Loucy (cell line): ENCODE measurements around the gene CLDN9.

Experiments
- H2AFZ ChIP-seq: fragments of 200-600 bp; sonication (generic); 2 replicates; pipeline ENCODE4 v1.6.0; 2016; ENCODE audit warnings: antibody characterized with exemption, mild to moderate bottlenecking, low read length, moderate library complexity
- H3F3A ChIP-seq: fragments of 200-600 bp; 2 replicates; pipeline ENCODE4 v1.6.0; 2016; ENCODE audit warnings: antibody characterized with exemption, low read depth, mild to moderate bottlenecking
- H3K27me3 ChIP-seq: fragments of 200-600 bp; sonication (generic); 2 replicates; pipeline ENCODE4 v1.6.1; 2014; ENCODE audit warnings: low read length, mild to moderate bottlenecking; ENCODE audit not compliant: insufficient read depth, poor library complexity, severe bottlenecking
- H3K36me3 ChIP-seq: fragments of 200-600 bp; sonication (generic); 2 replicates; pipeline ENCODE4 v1.6.1; 2016; ENCODE audit warnings: low read length; ENCODE audit not compliant: insufficient read depth
- H3K4me1 ChIP-seq: fragments of 200-600 bp; sonication (generic); 2 replicates; pipeline ENCODE4 v1.5.1; 2014; ENCODE audit warnings: low read length, mild to moderate bottlenecking; ENCODE audit not compliant: insufficient read depth, poor library complexity, severe bottlenecking
- H3K4me2 ChIP-seq: fragments of 200-600 bp; sonication (generic); 2 replicates; pipeline ENCODE4 v1.6.0; 2014; ENCODE audit warnings: antibody characterized with exemption, low read length, low read depth, mild to moderate bottlenecking; ENCODE audit not compliant: poor library complexity, severe bottlenecking
- H3K4me3 ChIP-seq: fragments of 200-600 bp; sonication (generic); 2 replicates; pipeline ENCODE4 v1.5.1; 2014; ENCODE audit warnings: low read length, mild to moderate bottlenecking, mixed read lengths; ENCODE audit not compliant: poor library complexity, severe bottlenecking
- H3K79me2 ChIP-seq: fragments of 200-600 bp; sonication (generic); 2 replicates; pipeline ENCODE4 v1.6.1; 2014; ENCODE audit warnings: low read length; ENCODE audit not compliant: insufficient read depth
- H3K9ac ChIP-seq: fragments of 200-600 bp; sonication (generic); 2 replicates; pipeline ENCODE4 v1.6.0; 2014; ENCODE audit warnings: mild to moderate bottlenecking, low read depth, low read length, moderate library complexity; ENCODE audit not compliant: poor library complexity, severe bottlenecking
- H3K9me2 ChIP-seq: fragments of 200-600 bp; sonication (generic); replicated peaks from 2 replicates; pipeline ENCODE4 v1.6.1; 2016; ENCODE audit warnings: low read depth, low read length, mixed read lengths
- H3K9me3 ChIP-seq: fragments of 200-600 bp; sonication (generic); 2 replicates; pipeline ENCODE4 v1.6.1; 2014; ENCODE audit warnings: mild to moderate bottlenecking, antibody characterized with exemption, low read length, low read depth; ENCODE audit not compliant: insufficient read depth
- H4K20me1 ChIP-seq: fragments of 200-600 bp; sonication (generic); 2 replicates; pipeline ENCODE4 v1.6.0; 2014; ENCODE audit warnings: antibody characterized with exemption, low read length, mild to moderate bottlenecking; ENCODE audit not compliant: insufficient read depth, poor library complexity, severe bottlenecking
- EZH2phosphoT487 ChIP-seq: fragments of 200-600 bp; IDR thresholded peaks from 2 replicates; pipeline ENCODE4 v1.6.1; 2018; ENCODE audit warnings: antibody characterized with exemption, mild to moderate bottlenecking, moderate library complexity, borderline replicate concordance
- TF ChIP-seq, protein P1 (sequence below): fragments of 200-600 bp; sonication (generic); conservative IDR thresholded peaks from 2 replicates; pipeline ENCODE4 v1.5.1; 2014; ENCODE audit warnings: mild to moderate bottlenecking, antibody characterized with exemption, low read length

The CLDN9 gene

DNA sequence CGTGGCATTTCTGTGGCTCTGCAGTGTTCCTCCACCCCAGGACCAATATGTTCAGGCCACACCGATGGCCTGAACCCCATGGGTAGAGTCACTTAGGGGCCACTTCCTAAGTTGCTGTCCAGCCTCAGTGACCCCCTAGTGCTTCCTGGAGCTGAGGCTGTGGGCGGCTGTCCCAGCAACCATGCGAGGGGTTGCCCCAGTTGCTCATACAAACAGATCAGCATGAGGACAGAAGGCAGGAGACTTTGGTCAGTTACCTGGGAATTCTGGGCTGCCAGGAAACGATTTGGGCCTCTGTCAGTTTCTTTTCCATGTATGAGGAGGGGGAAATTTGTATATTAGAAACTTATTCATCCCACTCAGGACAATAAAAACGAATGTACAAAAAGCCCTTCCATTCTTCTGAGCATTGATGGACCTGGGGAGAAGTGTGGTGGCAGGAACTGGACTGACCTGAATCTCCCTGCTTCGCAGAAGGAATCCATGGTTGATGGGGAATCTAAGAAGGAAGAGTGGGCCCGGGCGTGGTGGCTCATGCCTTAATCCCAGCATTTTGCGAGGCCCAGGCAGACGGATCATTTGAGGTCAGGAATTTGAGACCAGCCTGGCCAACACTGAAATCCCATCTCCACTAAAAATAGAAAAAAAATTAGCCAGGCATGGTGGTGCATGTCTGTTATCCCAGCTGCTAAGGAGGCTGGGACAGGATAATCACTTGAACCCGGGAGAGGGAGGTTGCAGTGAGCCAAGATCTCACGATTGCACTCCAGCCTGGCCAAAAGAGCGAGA lies 47.8 kb downstream of the CLDN9 start:
- H3K4me1 ChIP-seq = peaks cover 17% of the 10 kb centered on the region
- TF ChIP-seq EZH2phosphoT487 = no peak
- TF ChIP-seq, protein P1, sequence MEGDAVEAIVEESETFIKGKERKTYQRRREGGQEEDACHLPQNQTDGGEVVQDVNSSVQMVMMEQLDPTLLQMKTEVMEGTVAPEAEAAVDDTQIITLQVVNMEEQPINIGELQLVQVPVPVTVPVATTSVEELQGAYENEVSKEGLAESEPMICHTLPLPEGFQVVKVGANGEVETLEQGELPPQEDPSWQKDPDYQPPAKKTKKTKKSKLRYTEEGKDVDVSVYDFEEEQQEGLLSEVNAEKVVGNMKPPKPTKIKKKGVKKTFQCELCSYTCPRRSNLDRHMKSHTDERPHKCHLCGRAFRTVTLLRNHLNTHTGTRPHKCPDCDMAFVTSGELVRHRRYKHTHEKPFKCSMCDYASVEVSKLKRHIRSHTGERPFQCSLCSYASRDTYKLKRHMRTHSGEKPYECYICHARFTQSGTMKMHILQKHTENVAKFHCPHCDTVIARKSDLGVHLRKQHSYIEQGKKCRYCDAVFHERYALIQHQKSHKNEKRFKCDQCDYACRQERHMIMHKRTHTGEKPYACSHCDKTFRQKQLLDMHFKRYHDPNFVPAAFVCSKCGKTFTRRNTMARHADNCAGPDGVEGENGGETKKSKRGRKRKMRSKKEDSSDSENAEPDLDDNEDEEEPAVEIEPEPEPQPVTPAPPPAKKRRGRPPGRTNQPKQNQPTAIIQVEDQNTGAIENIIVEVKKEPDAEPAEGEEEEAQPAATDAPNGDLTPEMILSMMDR = no peak
- H3K9me2 ChIP-seq = no peaks in the 10 kb centered on the region
- H3K79me2 ChIP-seq = peaks cover 31% of the 10 kb centered on the region
- H3K9me3 ChIP-seq = no peaks in the 10 kb centered on the region
- peak overlapping the region; percentile 88 for H3K9ac ChIP-seq
- H3K4me2 ChIP-seq = peak overlapping the region; percentile 88
- H3F3A ChIP-seq = no peaks in the 10 kb centered on the region
- no peak overlapping the region for H3K4me3 ChIP-seq
- H3K27me3 ChIP-seq = no peaks in the 10 kb centered on the region
- H3K36me3 ChIP-seq = no peaks in the 10 kb centered on the region
- no peak overlapping the region for H2AFZ ChIP-seq
- peaks cover 8% of the 10 kb centered on the region for H4K20me1 ChIP-seq

DNA sequence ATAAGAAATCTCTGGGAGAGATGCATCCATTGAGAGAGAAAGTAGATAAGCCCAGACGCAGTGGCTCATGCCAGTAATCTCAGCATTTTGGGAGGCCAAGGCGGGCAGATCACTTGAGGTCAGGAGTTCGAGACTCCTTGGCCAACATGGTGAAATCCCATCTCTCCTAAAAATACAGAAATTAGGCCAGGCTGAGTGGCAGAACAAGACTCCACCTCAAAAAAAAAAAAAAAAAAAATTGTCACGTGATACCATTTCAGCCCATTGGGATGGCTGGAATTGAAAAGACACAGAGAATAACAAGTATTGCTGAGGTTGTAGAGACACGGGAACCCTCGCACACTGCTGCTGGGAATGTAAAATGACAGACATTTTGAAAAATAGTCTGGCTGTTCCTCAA lies 49.8 kb downstream of the CLDN9 start:
- Histone ChIP-seq H3K27me3 (no peaks in the 10 kb centered on the region), H2AFZ (no peak overlapping the region), H3F3A (no peaks in the 10 kb centered on the region), H3K79me2 (peaks cover 46% of the 10 kb centered on the region), H3K4me2 (no peak overlapping the region), H3K36me3 (no peaks in the 10 kb centered on the region), H4K20me1 (peaks cover 24% of the 10 kb centered on the region), H3K9me2 (no peaks in the 10 kb centered on the region), H3K4me3 (no peak overlapping the region), H3K9ac (no peak overlapping the region), H3K9me3 (no peaks in the 10 kb centered on the region), H3K4me1 (peaks cover 14% of the 10 kb centered on the region)
- no peak for TF ChIP-seq EZH2phosphoT487
- TF ChIP-seq, protein P1 = no peak

DNA sequence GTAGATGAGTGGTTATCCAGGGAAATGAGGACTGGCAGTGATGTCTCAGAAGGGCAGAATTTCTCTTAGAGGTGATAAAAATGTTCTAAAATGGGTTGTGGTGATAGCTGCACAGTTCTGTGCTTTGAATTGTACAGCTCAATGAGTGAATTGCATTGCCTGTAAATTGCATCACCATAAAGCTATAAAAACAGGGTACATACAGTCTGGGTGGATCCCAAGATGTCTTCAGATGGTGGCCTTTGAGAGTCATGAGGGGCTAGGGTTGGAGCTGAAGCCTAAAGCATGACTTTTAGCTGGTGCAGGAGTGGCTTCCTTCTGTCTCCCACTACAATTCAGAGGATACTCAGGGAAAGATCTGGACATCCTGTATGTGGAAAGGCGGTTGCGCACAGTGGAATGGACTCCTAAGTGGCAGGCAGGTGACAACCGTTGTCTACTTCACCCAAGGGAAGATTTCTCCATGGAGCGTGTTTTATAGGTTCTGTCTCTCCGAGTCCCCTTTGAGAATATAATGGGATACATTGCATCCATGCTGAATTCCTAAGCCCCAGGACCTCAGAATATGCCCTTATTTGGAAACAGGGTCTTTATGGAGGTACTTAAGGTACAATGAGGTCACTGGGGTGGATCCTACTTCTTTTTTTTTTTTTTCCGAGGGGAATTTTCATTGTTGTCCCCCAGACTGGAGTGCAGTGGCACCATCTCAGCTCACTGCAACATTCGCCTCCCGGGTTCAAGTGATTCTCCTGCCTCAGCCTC lies 51.1 kb downstream of the CLDN9 start:
- H4K20me1 ChIP-seq = peaks cover 20% of the 10 kb centered on the region
- no peaks in the 10 kb centered on the region for H3K9me2 ChIP-seq
- TF ChIP-seq EZH2phosphoT487 = no peak
- TF ChIP-seq, protein P1 = no peak
- H3K36me3 ChIP-seq = no peaks in the 10 kb centered on the region
- H2AFZ ChIP-seq = no peak overlapping the region
- no peaks in the 10 kb centered on the region for H3K9me3 ChIP-seq
- H3K79me2 ChIP-seq = peaks cover 49% of the 10 kb centered on the region
- no peaks in the 10 kb centered on the region for H3F3A ChIP-seq
- H3K9ac ChIP-seq = no peak overlapping the region
- H3K4me3 ChIP-seq = no peak overlapping the region
- peaks cover 13% of the 10 kb centered on the region for H3K4me1 ChIP-seq
- H3K4me2 ChIP-seq = no peak overlapping the region
- no peaks in the 10 kb centered on the region for H3K27me3 ChIP-seq
